Astrocyte (in vitro differentiated cells and primary cell): ENCODE data around the gene PPP2R3A.

Experiments
- EZH2 ChIP-seq: IDR thresholded peaks from 2 replicates; pipeline ENCODE4 v1.6.1; 2012; ENCODE audit warnings: mild to moderate bottlenecking, low read length, inconsistent platforms; ENCODE audit not compliant: insufficient read depth
- TF ChIP-seq, protein P1 (sequence below): IDR thresholded peaks from 2 replicates; pipeline ENCODE4 v1.5.1; 2011; ENCODE audit warnings: low read depth, mild to moderate bottlenecking, inconsistent platforms, low read length, moderate library complexity; ENCODE audit not compliant: insufficient read depth

DNA sequence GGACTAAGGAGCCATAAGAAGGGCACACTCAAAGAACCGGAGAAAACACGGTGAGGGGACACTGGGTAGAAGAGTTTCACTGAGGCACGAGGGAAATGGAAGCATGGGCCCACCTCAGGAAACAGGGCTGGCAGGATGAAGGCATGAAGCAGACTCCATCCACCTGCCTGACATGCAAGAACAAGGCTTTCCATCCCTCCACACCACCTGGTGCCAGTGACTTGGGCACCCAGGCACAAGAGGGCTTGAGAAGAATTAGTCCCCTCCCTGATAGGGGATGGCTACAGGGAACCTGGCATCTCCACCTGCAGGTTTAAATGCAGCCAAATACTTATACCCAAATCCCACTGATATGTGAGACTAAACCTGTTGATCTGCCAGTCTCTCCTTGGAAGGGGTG lies 38.9 kb upstream of the PPP2R3A start:
- TF ChIP-seq, protein P1, sequence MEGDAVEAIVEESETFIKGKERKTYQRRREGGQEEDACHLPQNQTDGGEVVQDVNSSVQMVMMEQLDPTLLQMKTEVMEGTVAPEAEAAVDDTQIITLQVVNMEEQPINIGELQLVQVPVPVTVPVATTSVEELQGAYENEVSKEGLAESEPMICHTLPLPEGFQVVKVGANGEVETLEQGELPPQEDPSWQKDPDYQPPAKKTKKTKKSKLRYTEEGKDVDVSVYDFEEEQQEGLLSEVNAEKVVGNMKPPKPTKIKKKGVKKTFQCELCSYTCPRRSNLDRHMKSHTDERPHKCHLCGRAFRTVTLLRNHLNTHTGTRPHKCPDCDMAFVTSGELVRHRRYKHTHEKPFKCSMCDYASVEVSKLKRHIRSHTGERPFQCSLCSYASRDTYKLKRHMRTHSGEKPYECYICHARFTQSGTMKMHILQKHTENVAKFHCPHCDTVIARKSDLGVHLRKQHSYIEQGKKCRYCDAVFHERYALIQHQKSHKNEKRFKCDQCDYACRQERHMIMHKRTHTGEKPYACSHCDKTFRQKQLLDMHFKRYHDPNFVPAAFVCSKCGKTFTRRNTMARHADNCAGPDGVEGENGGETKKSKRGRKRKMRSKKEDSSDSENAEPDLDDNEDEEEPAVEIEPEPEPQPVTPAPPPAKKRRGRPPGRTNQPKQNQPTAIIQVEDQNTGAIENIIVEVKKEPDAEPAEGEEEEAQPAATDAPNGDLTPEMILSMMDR = no peak
- no peak for TF ChIP-seq EZH2
